ENCODE measurements around the gene SULT6B1.

SULT6B1 gene

DNA sequence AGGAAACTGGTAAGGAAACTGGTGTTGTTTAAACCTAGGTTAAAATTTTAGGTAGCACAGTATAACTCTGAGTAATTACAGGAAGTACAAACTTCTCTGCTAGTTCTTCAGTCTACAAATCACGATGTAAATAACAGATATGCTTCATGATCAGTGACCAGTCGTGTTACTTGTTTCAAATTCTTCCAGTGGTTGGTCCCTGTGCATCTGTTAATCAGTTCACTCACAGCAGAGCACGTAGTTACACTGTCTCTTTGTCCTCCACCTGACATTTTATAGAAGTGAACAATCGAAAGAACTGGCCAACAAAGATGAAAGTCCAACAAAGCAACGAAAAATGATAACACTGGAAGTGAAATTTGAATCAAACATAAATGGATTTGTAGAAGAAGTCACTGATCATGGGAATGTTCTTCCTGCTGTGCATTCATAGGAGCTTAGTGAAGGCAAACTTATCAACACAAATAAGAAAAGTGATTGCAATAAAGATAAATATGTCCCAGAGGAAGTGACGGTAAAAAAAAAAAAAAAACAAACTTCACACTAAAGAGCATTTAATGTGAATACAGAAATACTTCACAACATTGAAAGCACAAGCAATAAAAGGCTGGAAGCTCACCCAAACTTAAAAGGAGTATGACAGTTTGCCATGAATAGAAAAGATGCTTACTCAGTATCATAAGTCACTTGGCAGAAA lies 38.7 kb downstream of the SULT6B1 start:
- DNase-seq (ENCODE audit: low read depth, low spot score): no peak
- Histone ChIP-seq H3K9me3 (ENCODE audit: low read depth, low read length) (no peaks in the 10 kb centered on the region), H3K36me3 (ENCODE audit: insufficient read depth, low read length) (peaks cover 37% of the 10 kb centered on the region), H3K27ac (no peak overlapping the region), H3K4me3 (no peak overlapping the region), H3K9ac (ENCODE audit: insufficient read length) (no peak overlapping the region)
- TF ChIP-seq POLR2AphosphoS5 (IDR thresholded peaks at IDR 0.05; ENCODE audit: borderline replicate concordance, low read depth, low read length) (no peak), FOXP2 (optimal IDR thresholded peaks at IDR 0.05; ENCODE audit: control extremely low read depth, extremely low read length, insufficient read depth) (no peak), EZH2 (IDR thresholded peaks at IDR 0.05) (no peak)

DNA sequence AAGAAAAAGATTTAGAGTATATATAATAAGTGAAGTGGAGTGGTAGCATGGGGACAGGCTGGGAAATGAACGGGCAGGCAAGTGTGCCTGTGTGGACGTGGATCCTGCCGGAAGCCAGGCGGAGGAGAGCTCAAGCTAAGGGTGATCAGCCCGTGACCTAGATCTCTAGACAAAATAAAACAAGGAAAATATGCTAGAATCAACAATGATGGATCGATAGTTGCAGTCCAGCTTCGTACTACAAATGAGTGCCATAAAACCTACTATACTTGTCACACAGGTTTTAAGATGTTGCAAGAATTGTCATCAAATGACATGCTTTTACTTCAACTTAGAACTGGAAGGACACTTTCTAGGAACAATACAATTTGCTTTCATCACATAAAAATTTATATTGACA lies 40.1 kb downstream of the SULT6B1 start:
- no peak for DNase-seq (ENCODE audit: low read depth, low spot score)
- peaks cover 38% of the 10 kb centered on the region for H3K36me3 ChIP-seq (ENCODE audit: insufficient read depth, low read length)
- no peaks in the 10 kb centered on the region for H3K9me3 ChIP-seq (ENCODE audit: low read depth, low read length)
- no peak for TF ChIP-seq POLR2AphosphoS5 (IDR thresholded peaks at IDR 0.05; ENCODE audit: borderline replicate concordance, low read depth, low read length)
- TF ChIP-seq EZH2 (IDR thresholded peaks at IDR 0.05): no peak
- TF ChIP-seq FOXP2 (optimal IDR thresholded peaks at IDR 0.05; ENCODE audit: control extremely low read depth, extremely low read length, insufficient read depth): no peak
- H3K4me3 ChIP-seq: no peak overlapping the region
- no peak overlapping the region for H3K9ac ChIP-seq (ENCODE audit: insufficient read length)
- H3K27ac ChIP-seq: no peak overlapping the region

DNA sequence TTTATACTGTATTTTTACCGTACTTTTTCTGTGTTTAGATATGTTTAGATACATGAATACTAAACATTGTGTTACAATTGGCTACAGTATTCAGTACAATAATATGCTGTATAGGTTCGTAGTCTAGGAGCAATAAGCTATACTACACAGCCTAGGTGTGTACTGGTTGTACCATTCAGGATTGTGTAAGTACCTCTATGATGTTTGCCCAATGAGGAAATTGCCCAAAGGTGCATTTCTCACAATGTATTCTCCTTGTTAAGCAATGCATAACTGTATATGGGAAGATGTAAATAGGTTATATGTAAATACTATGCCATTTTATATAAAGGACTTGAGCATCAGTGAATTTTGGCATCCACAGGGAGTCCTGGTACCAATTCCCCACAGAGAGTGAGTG lies 42.4 kb downstream of the SULT6B1 start:
- Histone ChIP-seq H3K27ac (no peak overlapping the region), H3K36me3 (ENCODE audit: insufficient read depth, low read length) (peaks cover 48% of the 10 kb centered on the region)
- TF ChIP-seq EZH2 (IDR thresholded peaks at IDR 0.05): no peak
- TF ChIP-seq POLR2AphosphoS5 (IDR thresholded peaks at IDR 0.05; ENCODE audit: borderline replicate concordance, low read depth, low read length): no peak
- no peak for TF ChIP-seq FOXP2 (optimal IDR thresholded peaks at IDR 0.05; ENCODE audit: control extremely low read depth, extremely low read length, insufficient read depth)

DNA sequence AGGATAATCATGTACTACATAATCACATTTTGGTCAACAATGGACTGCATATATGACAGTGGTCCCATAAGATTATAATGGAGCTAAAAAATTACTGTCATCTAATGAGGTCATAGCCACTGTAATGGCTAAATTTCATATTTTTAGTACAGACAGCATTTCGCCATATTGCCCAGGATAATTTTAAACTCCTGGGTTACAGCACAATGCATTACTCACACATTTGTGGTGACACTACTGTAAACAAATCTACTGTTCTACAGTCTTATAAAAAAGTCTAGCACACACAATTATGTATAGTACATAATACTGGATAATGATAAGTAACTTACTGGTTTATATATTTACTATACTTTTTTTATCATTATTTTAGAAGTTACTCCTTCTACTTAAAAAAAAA lies 44.5 kb downstream of the SULT6B1 start:
- no peak overlapping the region for H3K4me3 ChIP-seq
- H3K9ac ChIP-seq (ENCODE audit: insufficient read length): no peak overlapping the region
- no peak for TF ChIP-seq EZH2 (IDR thresholded peaks at IDR 0.05)
- no peak for TF ChIP-seq POLR2AphosphoS5 (IDR thresholded peaks at IDR 0.05; ENCODE audit: borderline replicate concordance, low read depth, low read length)
- H3K27ac ChIP-seq: no peak overlapping the region
- H3K9me3 ChIP-seq (ENCODE audit: low read depth, low read length): no peaks in the 10 kb centered on the region
- DNase-seq (ENCODE audit: low read depth, low spot score): no peak
- peaks cover 59% of the 10 kb centered on the region for H3K36me3 ChIP-seq (ENCODE audit: insufficient read depth, low read length)

More for the DNA sequence above, 42.4 kb downstream of the SULT6B1 start:
- Histone ChIP-seq H3K4me3 (no peak overlapping the region), H3K9me3 (ENCODE audit: low read depth, low read length) (no peaks in the 10 kb centered on the region), H3K9ac (ENCODE audit: insufficient read length) (no peak overlapping the region)
- DNase-seq (ENCODE audit: low read depth, low spot score): no peak

DNA sequence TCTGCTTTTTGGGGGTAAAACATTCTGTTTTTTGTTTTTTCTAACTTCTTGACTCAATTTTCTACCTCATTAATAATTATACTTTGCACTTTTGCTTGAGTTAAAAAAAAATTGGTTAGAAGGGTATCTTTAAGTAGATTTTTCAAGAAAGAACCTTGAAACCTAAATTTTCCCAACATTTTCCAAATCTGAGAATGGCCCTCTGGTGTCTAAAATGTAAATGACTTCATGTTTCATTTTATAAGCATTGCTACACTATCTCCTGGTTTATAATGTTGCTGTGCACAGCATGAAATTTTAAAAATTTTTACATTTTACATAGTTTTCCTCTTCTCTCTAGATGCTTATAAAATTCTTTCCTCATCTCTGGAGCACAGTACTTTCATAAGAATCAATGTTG lies 45.9 kb downstream of the SULT6B1 start:
- Histone ChIP-seq H3K36me3 (ENCODE audit: insufficient read depth, low read length) (peaks cover 57% of the 10 kb centered on the region), H3K27ac (no peak overlapping the region), H3K9ac (ENCODE audit: insufficient read length) (no peak overlapping the region), H3K9me3 (ENCODE audit: low read depth, low read length) (no peaks in the 10 kb centered on the region), H3K4me3 (no peak overlapping the region)
- TF ChIP-seq FOXP2 (optimal IDR thresholded peaks at IDR 0.05; ENCODE audit: control extremely low read depth, extremely low read length, insufficient read depth) (no peak), POLR2AphosphoS5 (IDR thresholded peaks at IDR 0.05; ENCODE audit: borderline replicate concordance, low read depth, low read length) (no peak), EZH2 (IDR thresholded peaks at IDR 0.05) (no peak)
- no peak for DNase-seq (ENCODE audit: low read depth, low spot score)

DNA sequence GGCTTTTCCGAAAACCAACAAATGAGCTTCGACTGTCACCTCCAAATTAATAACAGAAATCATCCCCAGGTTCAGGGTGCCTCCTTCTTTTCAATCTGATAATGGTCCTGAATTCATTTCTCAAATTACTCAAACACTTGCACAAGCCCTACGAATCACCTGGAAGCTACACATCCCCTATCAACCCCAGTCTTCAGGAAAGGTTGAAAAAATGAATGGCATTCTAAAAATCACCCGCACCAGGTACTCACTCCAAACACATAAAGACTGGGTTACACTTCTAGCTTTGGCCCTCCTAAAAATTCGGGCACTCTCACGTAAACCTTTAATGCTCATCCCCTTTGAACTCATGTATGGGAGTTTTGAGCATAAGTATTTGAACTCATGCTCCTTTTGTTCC lies 55.6 kb downstream of the SULT6B1 start:
- Histone ChIP-seq H3K9ac (ENCODE audit: insufficient read length) (no peak overlapping the region), H3K9me3 (ENCODE audit: low read depth, low read length) (no peaks in the 10 kb centered on the region), H3K36me3 (ENCODE audit: insufficient read depth, low read length) (peaks cover 71% of the 10 kb centered on the region), H3K4me3 (no peak overlapping the region), H3K27ac (no peak overlapping the region)
- no peak for DNase-seq (ENCODE audit: low read depth, low spot score)
- TF ChIP-seq FOXP2 (optimal IDR thresholded peaks at IDR 0.05; ENCODE audit: control extremely low read depth, extremely low read length, insufficient read depth) (no peak), EZH2 (IDR thresholded peaks at IDR 0.05) (no peak), POLR2AphosphoS5 (IDR thresholded peaks at IDR 0.05; ENCODE audit: borderline replicate concordance, low read depth, low read length) (no peak)

DNA sequence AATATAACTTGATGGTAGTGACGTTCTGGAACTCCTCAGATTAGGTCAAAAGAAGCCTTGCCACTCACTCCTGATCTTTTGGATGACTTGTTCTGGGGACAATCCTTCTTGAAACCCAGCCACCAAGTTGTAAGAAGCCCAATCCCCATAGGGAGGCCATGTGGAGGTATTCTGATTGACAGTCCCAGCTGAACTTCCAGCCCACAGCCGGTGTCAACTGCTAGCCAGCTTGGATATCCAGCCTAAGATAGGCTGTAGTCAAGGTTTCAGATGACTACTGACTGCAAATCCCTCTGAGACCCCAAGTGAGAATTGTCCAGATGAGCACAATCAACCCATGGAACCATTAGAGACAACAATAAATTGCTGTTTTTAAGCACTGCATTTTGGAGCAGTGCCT lies 63.1 kb downstream of the SULT6B1 start:
- H3K9ac ChIP-seq (ENCODE audit: insufficient read length): no peak overlapping the region
- H3K36me3 ChIP-seq (ENCODE audit: insufficient read depth, low read length): peaks cover 34% of the 10 kb centered on the region
- H3K4me3 ChIP-seq: no peak overlapping the region
- no peaks in the 10 kb centered on the region for H3K9me3 ChIP-seq (ENCODE audit: low read depth, low read length)
- H3K27ac ChIP-seq: no peak overlapping the region
- no peak for DNase-seq (ENCODE audit: low read depth, low spot score)
- TF ChIP-seq POLR2AphosphoS5 (IDR thresholded peaks at IDR 0.05; ENCODE audit: borderline replicate concordance, low read depth, low read length) (no peak), EZH2 (IDR thresholded peaks at IDR 0.05) (no peak), FOXP2 (optimal IDR thresholded peaks at IDR 0.05; ENCODE audit: control extremely low read depth, extremely low read length, insufficient read depth) (no peak)

DNA sequence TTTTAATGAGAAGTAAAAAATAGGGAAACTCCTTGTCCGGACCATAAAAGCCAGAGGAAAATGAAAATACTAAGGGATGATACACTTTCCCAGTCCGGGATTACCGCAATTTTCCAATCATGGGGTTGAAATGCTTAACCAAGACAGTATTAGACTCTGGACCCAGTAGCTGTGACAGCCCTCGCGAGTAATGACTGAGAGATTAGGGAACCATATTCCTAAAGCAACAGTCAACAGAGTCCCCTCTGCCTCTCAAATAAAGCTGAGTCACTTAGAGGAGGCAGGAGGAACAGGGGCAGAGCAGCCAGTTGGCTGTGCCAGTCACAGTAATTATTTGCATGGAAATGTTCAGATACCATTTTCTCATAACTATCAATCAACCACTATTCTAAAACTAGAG lies 69.3 kb downstream of the SULT6B1 start:
- Histone ChIP-seq H3K9me3 (ENCODE audit: low read depth, low read length) (no peaks in the 10 kb centered on the region), H3K27ac (no peak overlapping the region), H3K4me3 (no peak overlapping the region), H3K9ac (ENCODE audit: insufficient read length) (no peak overlapping the region), H3K36me3 (ENCODE audit: insufficient read depth, low read length) (peaks cover 27% of the 10 kb centered on the region)
- TF ChIP-seq POLR2AphosphoS5 (IDR thresholded peaks at IDR 0.05; ENCODE audit: borderline replicate concordance, low read depth, low read length) (no peak), FOXP2 (optimal IDR thresholded peaks at IDR 0.05; ENCODE audit: control extremely low read depth, extremely low read length, insufficient read depth) (no peak), EZH2 (IDR thresholded peaks at IDR 0.05) (no peak)
- no peak for DNase-seq (ENCODE audit: low read depth, low spot score)

Measured in SK-N-MC (cell line).